ENCODE data around the gene CFAP410. TPM values are rescaled to one million over a fixed set of nuclear protein-coding genes. Genes with fewer than 3 reads are reported as not detected.

Gene CFAP410
- total RNA-seq, 3 donors from 2014 or later, result 22.2 to 31.1 (median 27.8) TPM

- H3K9me3 ChIP-seq, result no peaks in the 10 kb centered on the region
- TF ChIP-seq CTCF (IDR thresholded peaks at IDR 0.05), result no peak
- TF ChIP-seq POLR2A (IDR thresholded peaks at IDR 0.05), result no peak
- no peak for TF ChIP-seq POLR2AphosphoS5 (IDR thresholded peaks at IDR 0.05)
- no peak overlapping the region for H3K27ac ChIP-seq
- no peak overlapping the region for H3K4me3 ChIP-seq
- H3K4me1 ChIP-seq, result no peaks in the 10 kb centered on the region
- peaks cover 2 to 14% of the 10 kb centered on the region in 2 donors for H3K27me3 ChIP-seq
- H3K36me3 ChIP-seq, result no peaks in the 10 kb centered on the region
- DNase-seq (ENCODE audit: low spot score in 2 of 2), result no peak
- intact Hi-C loops (cut with DNase I; ENCODE audit: low total_unique reads), result loop anchor here (5.0 kb wide), 1 partner anchor 219 kb away; no protein-coding TSS in a partner anchor
Observed at GRCh38 chr21:44291078-44291935, 47.9 kb downstream of the CFAP410 start.

GRCh38 chr21:44290327-44291077 is 48.7 kb downstream of the CFAP410 start:
- Histone ChIP-seq H3K9me3 (no peaks in the 10 kb centered on the region), H3K27me3 (peaks cover 2 to 22% of the 10 kb centered on the region in 2 donors), H3K4me3 (no peak overlapping the region), H3K27ac (no peak overlapping the region), H3K36me3 (no peaks in the 10 kb centered on the region), H3K4me1 (no peaks in the 10 kb centered on the region)
- TF ChIP-seq CTCF (IDR thresholded peaks at IDR 0.05) (no peak), POLR2AphosphoS5 (IDR thresholded peaks at IDR 0.05) (no peak), POLR2A (IDR thresholded peaks at IDR 0.05) (no peak)
- intact Hi-C loops (cut with DNase I; ENCODE audit: low total_unique reads), result loop anchor here (5.0 kb wide), 1 partner anchor 218 kb away; no protein-coding TSS in a partner anchor
- no peak for DNase-seq (ENCODE audit: low spot score in 2 of 2)

GRCh38 chr21:44289381-44290010 is 49.7 kb downstream of the CFAP410 start:
- intact Hi-C loops (cut with DNase I; ENCODE audit: low total_unique reads), result loop anchor here (5.0 kb wide), 1 partner anchor 217 kb away; no protein-coding TSS in a partner anchor
- Histone ChIP-seq H3K36me3 (no peaks in the 10 kb centered on the region), H3K27me3 (peaks cover 2 to 27% of the 10 kb centered on the region in 2 donors)

GRCh38 chr21:44288251-44289110 is 50.7 kb downstream of the CFAP410 start:
- no peaks in the 10 kb centered on the region for H3K9me3 ChIP-seq
- H3K4me1 ChIP-seq, result no peaks in the 10 kb centered on the region
- H3K4me3 ChIP-seq, result no peak overlapping the region
- H3K36me3 ChIP-seq, result no peaks in the 10 kb centered on the region
- H3K27me3 ChIP-seq, result peaks cover 2 to 27% of the 10 kb centered on the region in 2 donors
- H3K27ac ChIP-seq, result no peak overlapping the region
- no peak for DNase-seq (ENCODE audit: low spot score in 2 of 2)
- intact Hi-C loops (cut with DNase I; ENCODE audit: low total_unique reads), result no loop called here
- TF ChIP-seq POLR2A (IDR thresholded peaks at IDR 0.05) (no peak), CTCF (IDR thresholded peaks at IDR 0.05) (no peak), POLR2AphosphoS5 (IDR thresholded peaks at IDR 0.05) (no peak)

More at GRCh38 chr21:44289381-44290010, 49.7 kb downstream of the CFAP410 start:
- H3K9me3 ChIP-seq, result no peaks in the 10 kb centered on the region
- no peak for TF ChIP-seq POLR2AphosphoS5 (IDR thresholded peaks at IDR 0.05)
- TF ChIP-seq CTCF (IDR thresholded peaks at IDR 0.05), result no peak
- TF ChIP-seq POLR2A (IDR thresholded peaks at IDR 0.05), result no peak
- no peaks in the 10 kb centered on the region for H3K4me1 ChIP-seq
- H3K27ac ChIP-seq, result no peak overlapping the region
- no peak overlapping the region for H3K4me3 ChIP-seq
- no peak for DNase-seq (ENCODE audit: low spot score in 2 of 2)

Measured in breast epithelium (tissue), 4 donors.